RWPE1 (cell line): ENCODE data around the gene RNF4.

Source experiments
- CTCF ChIA-PET: fragments of 350-600 bp; sonication (Branson Sonifier 250); formaldehyde crosslinking; extraction: SDS; loops from one replicate; lab custom pipeline; 2021; lab: Yijun Ruan, JAX
- POLR2A ChIA-PET: fragments of 400-600 bp; formaldehyde crosslinking; extraction: SDS; loops from one replicate; lab custom pipeline; 2020; ENCODE audit warnings: antibody characterized with exemption; ENCODE audit not compliant: low non-redundant PET; lab: Yijun Ruan, JAX
- DNase-seq: peaks from one replicate; pipeline ENCODE4 v3.0.0; 2012; ENCODE audit warnings: low spot score
- H3K27ac ChIP-seq: fragments of 450-650 bp; 2 replicates; pipeline ENCODE4 v1.5.1; 2017
- CTCF ChIP-seq: fragments of 450-650 bp; conservative IDR thresholded peaks from 2 replicates; pipeline ENCODE4 v1.5.1; 2017; ENCODE audit warnings: low read depth, mild to moderate bottlenecking

RNF4 gene

GRCh38 chr4:2560167-2560566, 91.3 kb downstream of the RNF4 start:
- no peak for TF ChIP-seq CTCF
- POLR2A ChIA-PET = no interaction called here
- DNase-seq = no peak
- CTCF ChIA-PET = no interaction called here
- no peak overlapping the region for H3K27ac ChIP-seq
